Myocyte (in vitro differentiated cells): ENCODE data around the gene APOL5. TPM values are rescaled to one million over a fixed set of nuclear protein-coding genes. Genes with fewer than 3 reads are reported as not detected.
A peak's percentile ranks its signal among the peaks of the same experiment; 100 is the strongest.
"Not testable (repeated sequence)": the region's sequence is repeated elsewhere in the genome, so short reads cannot be mapped to it uniquely, and the experiment has no call there.

Experiments used
- DNase-seq: peaks from one replicate; pipeline ENCODE4 v3.0.0-alpha.2; 2012; ENCODE audit warnings: low read depth
- polyA plus RNA-seq: library from polyadenylated mRNA; unstranded; fragments of >200 nt; gene quantifications from one replicate; pipeline ENCODE4 v1.2.1, GENCODE V29; 2012; ENCODE audit warnings: missing spikeins
- total RNA-seq: library from RNA; depleted of rRNA; stranded (reverse); fragments of >200 nt; gene quantifications from 2 replicates; pipeline ENCODE4 v1.2.3, GENCODE V29; 2014

The APOL5 gene, protein sequence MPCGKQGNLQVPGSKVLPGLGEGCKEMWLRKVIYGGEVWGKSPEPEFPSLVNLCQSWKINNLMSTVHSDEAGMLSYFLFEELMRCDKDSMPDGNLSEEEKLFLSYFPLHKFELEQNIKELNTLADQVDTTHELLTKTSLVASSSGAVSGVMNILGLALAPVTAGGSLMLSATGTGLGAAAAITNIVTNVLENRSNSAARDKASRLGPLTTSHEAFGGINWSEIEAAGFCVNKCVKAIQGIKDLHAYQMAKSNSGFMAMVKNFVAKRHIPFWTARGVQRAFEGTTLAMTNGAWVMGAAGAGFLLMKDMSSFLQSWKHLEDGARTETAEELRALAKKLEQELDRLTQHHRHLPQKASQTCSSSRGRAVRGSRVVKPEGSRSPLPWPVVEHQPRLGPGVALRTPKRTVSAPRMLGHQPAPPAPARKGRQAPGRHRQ
- 1.1 and 1.6 TPM in 2 replicates for total RNA-seq
- 1.7 TPM for polyA plus RNA-seq

DNA sequence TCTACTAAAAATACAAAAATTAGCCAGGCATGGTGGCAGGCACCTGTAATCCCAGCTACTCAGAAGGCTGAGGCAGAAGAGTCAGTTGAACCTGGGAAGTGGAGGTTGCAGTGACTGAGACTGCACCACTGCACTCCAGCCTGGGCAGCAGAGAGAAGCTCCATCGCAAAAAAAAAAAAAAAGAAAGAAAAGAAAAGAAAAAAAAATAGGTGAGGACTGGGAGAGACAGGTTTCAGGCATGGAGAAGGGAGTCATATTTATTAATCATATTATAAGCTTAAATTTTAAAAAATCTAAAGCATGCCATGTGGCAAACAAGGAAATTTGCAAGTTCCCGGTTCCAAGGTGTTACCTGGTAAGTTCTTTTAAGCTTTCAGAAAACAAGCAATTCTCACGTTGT, at the start of gene APOL5:
Gene APOL5, plus strand, starts transcription at position 301 of the 400 bp plus-strand sequence. Its CDS starts 0 bp downstream, at position 301.
- DNase-seq, result no peak

DNA sequence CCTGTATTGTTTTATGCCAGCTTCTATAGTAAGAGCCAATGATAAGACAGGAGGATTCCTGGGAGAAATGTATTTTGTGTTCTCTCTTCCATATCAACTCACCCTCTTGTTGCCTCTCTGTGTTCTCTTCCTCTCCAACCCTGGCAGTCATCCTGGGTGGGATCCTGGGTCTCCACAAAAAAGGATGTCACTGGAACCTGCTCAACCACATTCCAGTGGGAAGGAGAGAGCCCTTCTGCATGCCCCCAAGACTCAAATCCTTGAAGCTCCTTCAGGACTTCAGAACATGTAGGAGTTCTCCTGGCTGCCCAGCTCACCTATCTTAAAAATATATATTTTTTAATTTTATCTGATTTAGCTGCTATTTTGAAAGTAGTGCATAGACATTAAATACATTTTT, 43.3 kb upstream of the APOL5 start:
- DNase-seq, result no peak

DNA sequence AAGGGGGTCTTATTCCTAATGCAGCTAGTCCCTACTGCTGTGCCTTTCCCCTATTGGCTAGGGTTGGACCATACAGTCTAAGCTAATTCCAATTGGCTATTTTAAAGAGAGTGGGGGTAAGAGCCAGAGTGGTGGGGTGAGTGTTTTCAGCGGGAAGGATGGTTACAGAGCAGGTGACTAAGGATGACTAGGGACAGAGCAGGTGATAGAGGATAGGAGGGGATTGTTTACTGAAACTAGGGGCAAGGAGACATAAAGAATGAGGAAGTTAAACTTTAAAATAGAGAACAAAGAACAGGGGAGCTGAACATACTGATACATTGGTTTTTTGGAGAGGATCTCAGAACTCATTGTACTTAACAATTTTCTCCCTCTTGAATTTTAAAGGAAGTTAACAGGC, 41.6 kb upstream of the APOL5 start:
- not testable (repeated sequence) for DNase-seq

DNA sequence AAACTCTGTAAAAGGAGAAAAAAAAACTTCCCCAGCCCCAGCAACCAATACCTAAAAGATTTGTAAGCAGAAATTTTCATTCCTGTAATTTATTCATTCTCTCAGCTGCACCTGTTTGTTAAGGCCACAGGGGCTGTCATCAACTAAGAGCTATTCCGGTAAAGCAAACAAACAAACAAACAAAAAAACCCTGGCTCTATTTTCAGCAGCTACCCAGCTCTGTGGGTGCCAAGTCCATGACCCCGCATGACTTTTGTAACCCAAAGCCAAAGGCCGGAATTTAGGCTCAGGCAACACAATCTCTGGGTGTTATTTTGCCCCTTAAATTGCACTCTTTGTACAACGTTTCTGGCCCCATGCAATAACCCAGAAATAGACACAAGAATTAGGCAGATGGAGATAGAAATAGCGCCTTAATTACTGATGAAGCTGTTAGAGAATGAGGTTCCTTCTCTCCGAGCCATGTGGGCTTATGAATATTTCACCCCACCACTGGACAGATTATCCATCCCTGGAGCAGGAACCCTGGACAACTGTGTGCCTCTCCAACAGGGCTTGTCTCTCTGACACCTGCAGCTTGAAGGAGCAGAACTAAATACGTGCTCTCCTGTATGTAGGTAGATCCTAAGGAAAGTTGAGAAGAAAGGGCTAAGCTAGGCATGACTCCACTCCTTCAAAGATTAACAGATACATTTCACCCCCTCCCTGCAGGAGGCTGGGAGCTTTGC, 40.0 kb upstream of the APOL5 start:
- peak; percentile 66 for DNase-seq

GRCh38 chr22:35678836-35679235, 38.8 kb upstream of the APOL5 start:
- DNase-seq, result no peak

DNA sequence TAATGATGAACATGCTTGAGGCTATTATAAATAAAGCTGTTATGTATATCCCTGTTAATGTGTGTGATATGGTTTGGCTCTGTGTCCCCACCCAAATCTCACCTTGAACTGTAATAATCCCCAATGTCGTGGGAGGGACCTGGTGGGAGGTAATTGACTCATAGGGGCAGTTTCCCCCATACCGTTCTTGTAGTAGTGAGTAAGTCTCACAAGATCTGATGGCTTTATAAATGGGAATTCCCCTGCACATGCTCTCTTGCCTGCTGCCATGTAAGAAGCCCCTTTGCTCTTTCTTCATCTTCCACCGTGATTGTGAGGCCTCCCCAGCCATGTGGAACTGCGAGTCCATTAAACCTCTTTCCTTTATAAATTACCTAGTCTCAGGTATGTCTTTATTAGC, 38.2 kb upstream of the APOL5 start:
- not testable (repeated sequence) for DNase-seq

- DNase-seq, result no peak
Observed at GRCh38 chr22:35681454-35682052, 36.1 kb upstream of the APOL5 start.

DNA sequence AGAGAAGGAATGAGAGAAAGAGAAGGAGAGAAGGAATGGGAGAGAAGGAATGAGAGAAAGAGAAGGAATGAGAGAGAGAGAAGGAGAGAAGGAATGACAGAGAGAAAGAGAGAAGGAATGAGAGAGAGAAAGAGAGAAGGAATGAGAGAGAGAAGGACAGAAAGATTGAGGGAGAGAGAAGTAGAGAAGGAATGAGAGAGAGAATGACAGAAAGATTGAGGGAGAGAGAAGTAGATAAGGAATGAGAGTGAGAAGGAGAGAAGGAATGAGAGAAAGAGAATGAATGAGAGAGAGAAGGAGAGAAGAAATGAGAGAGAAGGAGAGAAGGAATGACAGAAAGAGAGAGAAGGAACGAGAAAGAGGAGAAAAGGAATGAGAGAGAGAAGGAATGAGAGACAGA, 34.1 kb upstream of the APOL5 start:
- DNase-seq, result no peak

- peak; percentile 41 for DNase-seq
Observed at GRCh38 chr22:35684270-35684700, 33.4 kb upstream of the APOL5 start.

- no peak for DNase-seq
Observed at GRCh38 chr22:35684732-35685131, 32.9 kb upstream of the APOL5 start.

DNA sequence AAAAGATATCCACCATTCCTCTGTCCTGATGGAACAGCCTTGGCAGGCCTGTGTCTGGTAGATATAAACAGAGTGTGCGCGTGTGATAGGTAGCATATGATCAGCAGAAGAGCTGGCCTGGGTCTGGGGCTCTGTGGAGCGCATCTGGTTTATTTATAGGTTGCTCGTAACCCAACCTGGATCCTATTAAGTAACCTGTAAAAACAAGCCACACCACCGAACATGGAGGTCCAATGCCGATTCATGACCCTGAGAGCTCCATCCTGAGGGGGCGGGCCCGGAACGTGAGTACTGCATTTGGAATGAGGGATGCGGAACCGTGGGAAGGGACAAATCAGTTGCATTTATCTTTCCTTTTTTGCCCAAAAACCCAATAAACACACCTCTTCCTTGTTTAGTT, 31.9 kb upstream of the APOL5 start:
- no peak for DNase-seq

- no peak for DNase-seq
Observed at GRCh38 chr22:35686298-35686697, 31.4 kb upstream of the APOL5 start.

GRCh38 chr22:35687461-35687860, 30.2 kb upstream of the APOL5 start:
- DNase-seq, result no peak

- no peak for DNase-seq
Observed at GRCh38 chr22:35688913-35689675, 28.6 kb upstream of the APOL5 start.

DNA sequence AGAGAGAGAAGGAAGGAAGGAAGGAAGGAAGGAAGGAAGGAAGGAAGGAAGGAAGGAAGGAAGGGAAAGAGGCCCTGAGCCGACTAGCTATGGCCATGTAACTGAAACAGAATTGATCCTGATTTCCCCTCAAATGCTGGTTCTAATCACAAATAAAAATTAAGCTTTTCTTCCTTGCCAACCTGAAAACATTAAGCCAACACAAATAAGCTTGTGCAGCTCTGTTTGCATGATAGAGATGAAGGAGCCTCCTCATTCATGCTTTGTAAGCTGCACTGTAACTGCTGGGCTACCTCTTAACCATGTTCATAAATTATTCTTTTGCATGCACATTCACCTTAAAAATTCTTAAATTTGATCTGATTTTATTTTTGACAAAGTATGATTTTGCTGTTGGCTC, 27.7 kb upstream of the APOL5 start:
- no peak for DNase-seq

- DNase-seq, result no peak
Observed at GRCh38 chr22:35695202-35695601, 22.5 kb upstream of the APOL5 start.

DNA sequence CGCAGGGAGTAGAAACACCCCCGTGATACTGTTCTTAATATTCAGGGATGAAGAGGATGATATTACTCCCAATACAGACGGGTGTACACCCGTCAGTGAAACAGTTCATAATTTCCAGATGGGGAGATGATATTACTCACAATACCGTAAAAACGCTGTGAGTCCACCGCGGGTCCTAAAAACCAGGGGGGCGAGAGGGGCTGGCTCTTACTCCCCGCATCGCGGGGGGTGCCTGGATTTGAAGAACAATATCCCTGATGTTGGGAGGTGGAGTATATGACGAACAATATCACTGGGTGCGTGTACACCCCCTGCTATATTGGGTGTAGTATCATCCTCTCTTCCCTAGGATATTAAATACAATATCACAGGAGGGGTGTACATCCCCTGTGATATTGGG, 20.5 kb upstream of the APOL5 start:
- DNase-seq, result no peak

DNA sequence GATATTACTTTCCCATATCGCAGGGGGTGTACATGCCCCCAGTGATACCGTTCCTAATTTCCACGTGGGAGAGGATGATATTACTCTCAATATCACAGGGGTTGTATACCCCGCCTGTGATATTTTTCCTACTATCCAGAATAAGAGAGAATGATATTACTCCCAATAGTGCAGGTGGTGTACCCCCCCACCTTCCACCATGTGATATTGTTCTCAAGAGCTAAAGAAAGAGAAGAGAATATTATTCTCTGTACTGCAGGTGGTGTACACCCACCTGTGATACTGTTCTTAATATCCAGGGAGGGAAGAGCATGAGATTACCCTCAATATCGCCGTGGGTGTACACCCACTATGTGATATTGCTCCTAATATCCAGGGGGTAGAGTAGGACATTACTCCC, 17.8 kb upstream of the APOL5 start:
- DNase-seq, result not testable (repeated sequence)

GRCh38 chr22:35703861-35704584, 13.6 kb upstream of the APOL5 start:
- DNase-seq, result no peak

- no peak for DNase-seq
Observed at GRCh38 chr22:35705141-35705540, 12.5 kb upstream of the APOL5 start.

DNA sequence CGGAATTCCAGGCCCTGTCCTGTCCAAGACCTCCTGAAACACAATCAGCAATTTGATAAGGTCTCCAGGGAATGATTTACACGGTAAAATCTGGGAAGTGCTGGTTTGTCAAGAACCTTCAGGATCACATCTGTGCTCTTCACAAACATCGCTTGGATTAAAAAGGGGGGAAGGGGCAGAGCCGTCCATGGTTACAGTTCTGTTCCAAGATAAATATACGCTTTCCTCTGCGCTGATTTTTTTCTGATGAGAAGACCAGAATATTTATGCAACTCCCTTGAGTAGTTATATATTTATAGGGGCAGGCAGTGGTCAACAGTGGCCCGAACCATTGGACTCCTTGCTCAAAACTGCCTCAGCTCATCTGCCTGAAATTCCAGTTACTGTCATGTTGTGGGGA, 9.2 kb upstream of the APOL5 start:
- DNase-seq, result no peak
